ENCODE measurements around the gene CACNA2D4. TPM values are rescaled to one million over a fixed set of nuclear protein-coding genes. Genes with fewer than 3 reads are reported as not detected.

The CACNA2D4 gene
- total RNA-seq, 4 donors from 2014 or later = 1.5 to 2.6 (median 2.0) TPM

- Histone ChIP-seq H3K9me3 (no peaks in the 10 kb centered on the region), H3K27me3 (no peaks in the 10 kb centered on the region), H3K27ac (no peak overlapping the region), H3K4me3 (replicated peaks in 1 of 3) (no peak overlapping the region), H3K4me1 (peaks cover 0 to 16% of the 10 kb centered on the region in 2 donors), H3K36me3 (no peaks in the 10 kb centered on the region)
- WGBS, 2 donors = 77% methylated on average over 8 of the region's 8 CpGs
- intact Hi-C loops (cut with DNase I) = no loop called here
- no peak for TF ChIP-seq POLR2A (IDR thresholded peaks at IDR 0.05)
- TF ChIP-seq CTCF (IDR thresholded peaks at IDR 0.05) = no peak
- DNase-seq = peak; percentile 43 to 59
These were observed 148.5 kb downstream of the CACNA2D4 start for GRCh38 chr12:1769809-1770494.

- no peak for TF ChIP-seq CTCF (IDR thresholded peaks at IDR 0.05)
- no peak for TF ChIP-seq POLR2A (IDR thresholded peaks at IDR 0.05)
- Histone ChIP-seq H3K9me3 (no peaks in the 10 kb centered on the region), H3K36me3 (no peaks in the 10 kb centered on the region), H3K27me3 (no peaks in the 10 kb centered on the region), H3K27ac (peak overlapping the region in 1 of 3 donors; percentile 15), H3K4me3 (replicated peaks in 1 of 3) (no peak overlapping the region), H3K4me1 (peaks cover 0 to 10% of the 10 kb centered on the region in 2 donors)
- no peak for DNase-seq
- 94 to 100% methylated on average over 1 of the region's 1 CpG for whole genome bisulfite sequencing, 2 donors
- intact Hi-C loops (cut with DNase I) = no loop called here
These were observed 149.8 kb downstream of the CACNA2D4 start for GRCh38 chr12:1768615-1769014.

- peaks cover 0 to 10% of the 10 kb centered on the region in 2 donors for H3K4me1 ChIP-seq
- peak overlapping the region in 1 of 3 donors; percentile 15 for H3K27ac ChIP-seq
- TF ChIP-seq CTCF (IDR thresholded peaks at IDR 0.05) (no peak), POLR2A (IDR thresholded peaks at IDR 0.05) (no peak)
- no peak overlapping the region for H3K4me3 ChIP-seq (replicated peaks in 1 of 3)
- intact Hi-C loops (cut with DNase I) = no loop called here
- DNase-seq = no peak
- H3K36me3 ChIP-seq = no peaks in the 10 kb centered on the region
- WGBS, 2 donors = 96 to 100% methylated on average over 1 of the region's 1 CpG
- H3K27me3 ChIP-seq = no peaks in the 10 kb centered on the region
- H3K9me3 ChIP-seq = no peaks in the 10 kb centered on the region
These were observed 150.9 kb downstream of the CACNA2D4 start for GRCh38 chr12:1767407-1768090.

- no peak for DNase-seq
- no peak overlapping the region for H3K4me3 ChIP-seq (replicated peaks in 1 of 3)
- no peaks in the 10 kb centered on the region for H3K9me3 ChIP-seq
- H3K27me3 ChIP-seq = no peaks in the 10 kb centered on the region
- no peaks in the 10 kb centered on the region for H3K36me3 ChIP-seq
- no peak overlapping the region for H3K27ac ChIP-seq
- intact Hi-C loops (cut with DNase I) = no loop called here
- H3K4me1 ChIP-seq = peaks cover 13 to 22% of the 10 kb centered on the region in 2 donors
- 81 to 95% methylated on average over 1 of the region's 1 CpG for WGBS, 2 donors
- no peak for TF ChIP-seq CTCF (IDR thresholded peaks at IDR 0.05)
- no peak for TF ChIP-seq POLR2A (IDR thresholded peaks at IDR 0.05)
These were observed 152.3 kb downstream of the CACNA2D4 start for GRCh38 chr12:1766110-1766509.

- no peak for DNase-seq
- H3K36me3 ChIP-seq = no peaks in the 10 kb centered on the region
- intact Hi-C loops (cut with DNase I) = no loop called here
- no peak for TF ChIP-seq CTCF (IDR thresholded peaks at IDR 0.05)
- no peak for TF ChIP-seq POLR2A (IDR thresholded peaks at IDR 0.05)
- H3K27ac ChIP-seq = peak overlapping the region in 1 of 3 donors; percentile 98
- no peak overlapping the region for H3K4me3 ChIP-seq (replicated peaks in 1 of 3)
- H3K4me1 ChIP-seq = peaks cover 34 to 37% of the 10 kb centered on the region in 2 donors
- no peaks in the 10 kb centered on the region for H3K9me3 ChIP-seq
- no peaks in the 10 kb centered on the region for H3K27me3 ChIP-seq
- WGBS, 2 donors = 89 to 94% methylated on average over 2 of the region's 2 CpGs
These were observed 155.3 kb downstream of the CACNA2D4 start for GRCh38 chr12:1763153-1763552.

Measured in thyroid gland (tissue), 4 donors.